GM13976 (cell line): ENCODE data around the gene CLIP1.

ENCODE experiments used
- DNase-seq: peaks from one replicate; pipeline ENCODE4 v3.0.0; 2012; ENCODE audit warnings: low spot score
- in situ Hi-C: fragments of 300-500 bp; cut with MboI; formaldehyde crosslinking; loops from one replicate; pipeline ENCODE4 v1.12.0; 2022; ENCODE audit warnings: low sequenced_read_pairs, mixed read lengths, inconsistent platforms; ENCODE audit not compliant: unreplicated experiment
- TF ChIP-seq, protein P1 (sequence below): IDR thresholded peaks from 2 replicates; pipeline ENCODE4 v1.5.1; 2012; ENCODE audit warnings: borderline replicate concordance, mild to moderate bottlenecking; ENCODE audit not compliant: insufficient read depth; ENCODE audit errors: extremely low read depth, missing control alignments, control extremely low read depth

Gene CLIP1

DNA sequence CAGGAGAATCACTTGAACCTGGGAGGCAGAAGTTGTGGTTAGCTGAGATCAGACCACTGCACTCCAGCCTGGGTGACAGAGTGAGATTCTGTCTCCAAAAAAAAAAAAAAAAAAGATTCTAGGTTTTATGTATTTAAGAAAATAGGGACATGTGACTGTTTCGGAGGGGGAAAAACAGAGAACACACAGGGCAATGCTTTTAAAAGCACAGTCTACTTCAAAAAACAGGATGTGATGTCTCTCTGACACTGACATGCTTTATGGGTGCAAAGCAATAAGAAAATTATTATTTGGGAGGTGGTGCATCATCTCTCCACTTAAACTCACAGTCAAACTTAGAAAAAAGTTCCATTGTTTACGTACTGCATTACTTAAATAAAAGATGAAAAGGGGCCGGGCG is 28.7 kb downstream of the CLIP1 start:
- TF ChIP-seq, protein P1, sequence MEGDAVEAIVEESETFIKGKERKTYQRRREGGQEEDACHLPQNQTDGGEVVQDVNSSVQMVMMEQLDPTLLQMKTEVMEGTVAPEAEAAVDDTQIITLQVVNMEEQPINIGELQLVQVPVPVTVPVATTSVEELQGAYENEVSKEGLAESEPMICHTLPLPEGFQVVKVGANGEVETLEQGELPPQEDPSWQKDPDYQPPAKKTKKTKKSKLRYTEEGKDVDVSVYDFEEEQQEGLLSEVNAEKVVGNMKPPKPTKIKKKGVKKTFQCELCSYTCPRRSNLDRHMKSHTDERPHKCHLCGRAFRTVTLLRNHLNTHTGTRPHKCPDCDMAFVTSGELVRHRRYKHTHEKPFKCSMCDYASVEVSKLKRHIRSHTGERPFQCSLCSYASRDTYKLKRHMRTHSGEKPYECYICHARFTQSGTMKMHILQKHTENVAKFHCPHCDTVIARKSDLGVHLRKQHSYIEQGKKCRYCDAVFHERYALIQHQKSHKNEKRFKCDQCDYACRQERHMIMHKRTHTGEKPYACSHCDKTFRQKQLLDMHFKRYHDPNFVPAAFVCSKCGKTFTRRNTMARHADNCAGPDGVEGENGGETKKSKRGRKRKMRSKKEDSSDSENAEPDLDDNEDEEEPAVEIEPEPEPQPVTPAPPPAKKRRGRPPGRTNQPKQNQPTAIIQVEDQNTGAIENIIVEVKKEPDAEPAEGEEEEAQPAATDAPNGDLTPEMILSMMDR, result no peak
- in situ Hi-C loops, result no loop called here
- DNase-seq, result no peak

- in situ Hi-C loops, result no loop called here
- TF ChIP-seq, protein P1, result no peak
- no peak for DNase-seq
Observed at GRCh38 chr12:122392411-122392810, 30.1 kb downstream of the CLIP1 start.

DNA sequence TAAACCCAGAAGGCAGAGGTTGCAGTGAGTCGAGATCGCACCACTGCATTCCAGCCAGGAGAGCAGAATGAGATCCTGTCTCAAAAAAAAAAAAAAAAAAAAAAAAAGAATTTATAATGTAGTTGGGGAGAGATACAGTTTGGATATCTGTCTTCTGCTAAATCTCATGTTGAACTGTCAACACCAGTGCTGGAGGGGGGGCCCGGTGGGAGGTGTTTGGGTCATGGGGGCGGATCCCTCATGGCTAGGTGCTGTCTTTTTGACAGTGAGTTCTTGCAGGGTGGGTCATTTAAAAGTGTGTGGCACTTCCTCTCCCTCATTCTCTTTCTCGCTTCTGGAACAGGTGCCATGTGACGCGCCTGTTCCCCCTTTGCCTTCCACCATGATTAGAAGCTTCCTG is 32.8 kb downstream of the CLIP1 start:
- TF ChIP-seq, protein P1, result no peak
- DNase-seq, result no peak
- in situ Hi-C loops, result no loop called here

GRCh38 chr12:122387887-122388286 is 34.6 kb downstream of the CLIP1 start:
- in situ Hi-C loops, result no loop called here
- no peak for DNase-seq
- TF ChIP-seq, protein P1, result no peak

GRCh38 chr12:122385171-122386016 is 37.1 kb downstream of the CLIP1 start:
- TF ChIP-seq, protein P1, result no peak
- no peak for DNase-seq
- in situ Hi-C loops, result no loop called here

DNA sequence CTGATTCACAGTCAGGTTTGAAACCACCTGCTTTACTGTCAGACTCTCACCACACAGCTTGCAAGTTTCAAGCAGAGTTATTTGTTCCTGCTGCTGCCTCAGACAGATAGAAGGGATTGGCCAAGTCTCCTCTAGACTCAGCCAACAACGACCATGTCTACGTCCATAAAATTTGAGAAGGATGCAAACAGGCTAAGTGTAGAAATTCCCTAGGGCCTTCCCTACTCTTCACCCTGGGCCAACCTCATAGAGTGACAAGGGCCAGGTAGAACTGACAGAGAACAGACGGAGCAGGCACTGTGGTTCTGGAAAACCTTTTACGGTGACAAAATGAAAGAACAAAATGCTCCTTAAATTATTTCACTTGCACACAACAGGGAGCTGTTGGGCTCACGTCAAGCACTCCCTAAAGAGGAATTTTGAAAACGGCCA is 39.5 kb downstream of the CLIP1 start:
- in situ Hi-C loops, result no loop called here

More for the DNA sequence above, 39.5 kb downstream of the CLIP1 start:
- no peak for DNase-seq
- TF ChIP-seq, protein P1, result no peak
